AG04450 (cell line): Measurements from ENCODE around the gene OSBPL1A. TPM values are rescaled to one million over a fixed set of nuclear protein-coding genes. Genes with fewer than 3 reads are reported as not detected.

Source experiments
- CTCF ChIA-PET: fragments of 300-600, 350-600 bp; formaldehyde crosslinking; extraction: SDS; loops from one replicate; lab custom pipeline; 2022; ENCODE audit warnings: antibody characterized with exemption, inconsistent platforms; lab: Charles Lee
- POLR2A ChIA-PET: fragments of 350-600 bp; formaldehyde crosslinking; extraction: SDS; loops from one replicate; lab custom pipeline; 2021; ENCODE audit warnings: antibody characterized with exemption, inconsistent platforms; lab: Yijun Ruan, JAX
- DNase-seq: peaks from one replicate; pipeline ENCODE4 v3.0.0-alpha.2; 2011; ENCODE audit warnings: low read depth, low spot score
- H3K27ac ChIP-seq: one replicate; pipeline ENCODE4 v1.5.1; 2012; ENCODE audit warnings: low read depth, low read length, control low read depth
- H3K27me3 ChIP-seq: one replicate; pipeline ENCODE4 v1.6.0; 2012; ENCODE audit warnings: low read length; ENCODE audit not compliant: control insufficient read depth, insufficient read depth
- H3K4me3 ChIP-seq: 2 replicates; pipeline ENCODE4 v1.5.1; 2011; ENCODE audit warnings: mild to moderate bottlenecking, low read depth, low read length, control low read depth
- H3K9me3 ChIP-seq: 2 replicates; pipeline ENCODE4 v1.5.1; 2012; ENCODE audit warnings: low read length; ENCODE audit not compliant: control insufficient read depth, insufficient read depth
- polyA plus RNA-seq: library from polyadenylated mRNA; depleted of rRNA; stranded (reverse); fragments of >200 nt; gene quantifications from 2 replicates; pipeline ENCODE4 v1.2.3, GENCODE V29; 2011
- TF ChIP-seq, protein P1 (sequence below): IDR thresholded peaks from 2 replicates; pipeline ENCODE4 v1.5.1; 2011; ENCODE audit warnings: low read depth, low read length, control low read depth, inconsistent platforms

Gene OSBPL1A
- polyA plus RNA-seq, 1 experiment, result 56.1 TPM

DNA sequence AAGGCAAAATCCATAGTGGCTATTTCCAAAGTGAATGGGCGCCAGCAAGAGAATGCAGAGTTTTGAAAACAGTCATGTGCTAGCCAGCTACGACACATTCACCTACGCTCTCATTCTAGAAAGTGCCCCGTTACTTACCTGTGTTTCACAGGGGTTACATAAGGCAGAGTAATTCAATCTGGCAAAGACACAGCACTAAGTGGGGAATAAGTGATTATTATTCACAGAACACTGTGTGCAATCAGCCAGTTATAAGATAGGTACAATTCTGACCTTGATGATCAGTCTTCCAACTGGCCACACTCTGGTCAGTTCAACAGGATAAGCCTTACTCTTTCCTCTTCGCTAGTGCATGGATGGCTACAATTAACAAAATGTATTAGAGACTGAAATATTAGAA, 152.9 kb downstream of the OSBPL1A start:
- ChIA-PET CTCF (no interaction called here), POLR2A (no interaction called here)
- TF ChIP-seq, protein P1, sequence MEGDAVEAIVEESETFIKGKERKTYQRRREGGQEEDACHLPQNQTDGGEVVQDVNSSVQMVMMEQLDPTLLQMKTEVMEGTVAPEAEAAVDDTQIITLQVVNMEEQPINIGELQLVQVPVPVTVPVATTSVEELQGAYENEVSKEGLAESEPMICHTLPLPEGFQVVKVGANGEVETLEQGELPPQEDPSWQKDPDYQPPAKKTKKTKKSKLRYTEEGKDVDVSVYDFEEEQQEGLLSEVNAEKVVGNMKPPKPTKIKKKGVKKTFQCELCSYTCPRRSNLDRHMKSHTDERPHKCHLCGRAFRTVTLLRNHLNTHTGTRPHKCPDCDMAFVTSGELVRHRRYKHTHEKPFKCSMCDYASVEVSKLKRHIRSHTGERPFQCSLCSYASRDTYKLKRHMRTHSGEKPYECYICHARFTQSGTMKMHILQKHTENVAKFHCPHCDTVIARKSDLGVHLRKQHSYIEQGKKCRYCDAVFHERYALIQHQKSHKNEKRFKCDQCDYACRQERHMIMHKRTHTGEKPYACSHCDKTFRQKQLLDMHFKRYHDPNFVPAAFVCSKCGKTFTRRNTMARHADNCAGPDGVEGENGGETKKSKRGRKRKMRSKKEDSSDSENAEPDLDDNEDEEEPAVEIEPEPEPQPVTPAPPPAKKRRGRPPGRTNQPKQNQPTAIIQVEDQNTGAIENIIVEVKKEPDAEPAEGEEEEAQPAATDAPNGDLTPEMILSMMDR, result no peak
- H3K9me3 ChIP-seq, result no peaks in the 10 kb centered on the region
- no peak overlapping the region for H3K27ac ChIP-seq
- H3K4me3 ChIP-seq, result no peak overlapping the region
- no peaks in the 10 kb centered on the region for H3K27me3 ChIP-seq
- no peak for DNase-seq

GRCh38 chr18:24243677-24244076, 153.9 kb downstream of the OSBPL1A start:
- POLR2A ChIA-PET, result no interaction called here

DNA sequence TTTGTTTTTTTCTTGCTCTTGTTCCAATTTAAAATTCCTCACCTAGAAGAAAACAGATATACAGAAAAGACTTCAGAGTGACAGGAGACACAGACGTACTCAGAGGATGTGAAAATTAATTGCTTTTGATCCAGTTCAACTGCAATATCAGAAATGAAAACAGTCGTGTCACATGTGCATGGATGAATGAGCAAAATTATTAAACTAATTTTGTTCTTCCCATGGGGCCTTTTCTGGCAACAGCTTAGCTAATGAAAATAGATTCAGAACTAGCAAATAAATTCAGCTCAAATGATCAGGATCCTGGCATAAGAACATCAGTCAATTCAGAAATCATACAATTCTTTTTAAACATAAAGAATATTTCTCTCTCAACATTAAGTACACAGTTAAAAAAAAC, 158.3 kb downstream of the OSBPL1A start:
- no peaks in the 10 kb centered on the region for H3K9me3 ChIP-seq
- H3K27me3 ChIP-seq, result no peaks in the 10 kb centered on the region
- TF ChIP-seq, protein P1, result no peak
- ChIA-PET CTCF (no interaction called here), POLR2A (no interaction called here)
- no peak overlapping the region for H3K4me3 ChIP-seq
- H3K27ac ChIP-seq, result no peak overlapping the region
- no peak for DNase-seq

More at GRCh38 chr18:24243677-24244076, 153.9 kb downstream of the OSBPL1A start:
- TF ChIP-seq, protein P1, result no peak
- H3K27ac ChIP-seq, result no peak overlapping the region
- no peaks in the 10 kb centered on the region for H3K9me3 ChIP-seq
- no peak overlapping the region for H3K4me3 ChIP-seq
- no peak for DNase-seq
- CTCF ChIA-PET, result no interaction called here
- no peaks in the 10 kb centered on the region for H3K27me3 ChIP-seq

DNA sequence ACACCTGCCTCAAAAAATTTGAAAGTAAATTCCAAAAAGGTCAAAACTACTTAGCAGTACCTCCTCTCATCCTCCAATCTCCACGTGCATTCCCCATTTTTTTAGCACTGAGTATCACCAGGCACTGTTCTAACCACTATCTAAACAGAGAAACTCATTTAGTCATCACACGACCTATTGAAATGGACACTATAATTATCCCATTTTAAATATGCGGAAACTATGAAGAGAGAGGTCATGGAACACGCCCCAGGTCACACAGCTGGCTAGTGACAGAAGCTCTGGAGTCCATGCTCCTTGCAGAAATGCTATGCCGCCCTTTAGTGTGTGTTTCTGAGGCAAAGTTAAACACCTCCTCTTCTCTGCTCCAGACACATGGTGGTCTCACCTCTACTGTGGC, 159.2 kb downstream of the OSBPL1A start:
- Histone ChIP-seq H3K27ac (no peak overlapping the region), H3K4me3 (no peak overlapping the region), H3K9me3 (no peaks in the 10 kb centered on the region), H3K27me3 (no peaks in the 10 kb centered on the region)
- TF ChIP-seq, protein P1, result no peak
- DNase-seq, result no peak
- POLR2A ChIA-PET, result no interaction called here
- CTCF ChIA-PET, result no interaction called here

DNA sequence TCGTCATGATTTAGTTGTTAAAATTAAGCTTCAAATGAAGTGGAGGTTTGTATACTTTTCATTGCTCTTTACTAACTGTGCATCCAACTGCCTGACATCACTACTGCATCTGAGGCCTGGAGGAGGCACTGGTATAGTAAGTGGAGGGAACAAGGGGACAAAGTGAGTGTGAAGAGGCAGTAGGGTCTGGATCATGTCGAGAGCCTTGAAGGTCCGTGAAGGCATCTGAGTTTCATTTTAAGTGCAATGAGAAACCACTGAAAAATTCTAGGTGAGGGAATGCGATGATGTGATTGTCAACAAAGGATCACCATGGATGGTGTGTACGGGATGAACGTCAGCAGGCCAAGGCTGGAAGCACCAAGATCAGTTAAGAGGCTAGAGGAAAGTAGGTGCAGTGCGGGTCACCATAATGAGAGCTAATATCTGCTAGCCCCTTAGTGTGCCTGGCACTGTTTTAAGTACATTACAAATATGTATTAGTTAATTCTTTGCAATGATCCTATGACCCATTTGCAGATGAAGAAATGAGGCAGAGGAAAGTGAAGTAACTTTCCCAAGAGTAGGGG, 162.7 kb downstream of the OSBPL1A start:
- Histone ChIP-seq H3K4me3 (no peak overlapping the region), H3K27ac (no peak overlapping the region), H3K27me3 (no peaks in the 10 kb centered on the region), H3K9me3 (no peaks in the 10 kb centered on the region)
- CTCF ChIA-PET, result no interaction called here
- TF ChIP-seq, protein P1, result no peak
- no peak for DNase-seq
- POLR2A ChIA-PET, result no interaction called here
